Activated T-helper 1 cell treated with Interleukin-2 at 50 U/mL for 16 hours (primary cell): Measurements from ENCODE around the gene ZNF717.
"Not testable (repeated sequence)": the region's sequence is repeated elsewhere in the genome, so short reads cannot be mapped to it uniquely, and the experiment has no call there.

Source experiments
- DNase-seq: peaks from one replicate; pipeline ENCODE4 v3.0.0-alpha.2; 2020; ENCODE audit warnings: low read depth

Gene ZNF717

GRCh38 chr3:75785081-75785755 is at the start of gene ZNF717:
TSS of gene ZNF717 (minus strand) at chr3:75785549. CDS start at chr3:75783362, 2,187 bp downstream.
- DNase-seq = peak; percentile 84

- DNase-seq = not testable (repeated sequence)
These were observed 45.7 kb upstream of the ZNF717 start for GRCh38 chr3:75831076-75831475.

- DNase-seq = not testable (repeated sequence)
These were observed 32.7 kb upstream of the ZNF717 start for GRCh38 chr3:75818019-75818418.

GRCh38 chr3:75816287-75817180 is 31.2 kb upstream of the ZNF717 start:
- DNase-seq = not testable (repeated sequence)

GRCh38 chr3:75814797-75815196 is 29.4 kb upstream of the ZNF717 start:
- DNase-seq = no peak

GRCh38 chr3:75782506-75782905 is 2.8 kb downstream of the ZNF717 start:
- no peak for DNase-seq

- DNase-seq = no peak
These were observed 4.1 kb downstream of the ZNF717 start for GRCh38 chr3:75781079-75781745.

- DNase-seq = not testable (repeated sequence)
These were observed 7.6 kb downstream of the ZNF717 start for GRCh38 chr3:75777742-75778141.

GRCh38 chr3:75771631-75772030 is 13.7 kb downstream of the ZNF717 start:
- DNase-seq = not testable (repeated sequence)

- no peak for DNase-seq
These were observed 16.9 kb downstream of the ZNF717 start for GRCh38 chr3:75768303-75769017.

- no peak for DNase-seq
These were observed 47.4 kb downstream of the ZNF717 start for GRCh38 chr3:75737831-75738493.

GRCh38 chr3:75727985-75728384 is 57.4 kb downstream of the ZNF717 start:
- no peak for DNase-seq

GRCh38 chr3:75692061-75692460 is 93.3 kb downstream of the ZNF717 start:
- no peak for DNase-seq

- DNase-seq = no peak
These were observed 98.0 kb downstream of the ZNF717 start for GRCh38 chr3:75687323-75687722.
